GM19035 (cell line): ENCODE results near the gene AKT3.
"Not testable (repeated sequence)": the region's sequence is repeated elsewhere in the genome, so short reads cannot be mapped to it uniquely, and the experiment has no call there.

Source experiments
- ATAC-seq: cut with Tn5 transposase; IDR thresholded peaks from one replicate; pipeline ENCODE4 v1.9.1; 2021; ENCODE audit not compliant: unreplicated experiment

The AKT3 gene

GRCh38 chr1:243786531-243786930, 63.5 kb downstream of the AKT3 start:
- no peak for ATAC-seq

- ATAC-seq = no peak
These were observed 65.5 kb downstream of the AKT3 start for GRCh38 chr1:243784506-243784905.

GRCh38 chr1:243783714-243784113, 66.3 kb downstream of the AKT3 start:
- ATAC-seq = no peak

GRCh38 chr1:243772361-243773050, 77.5 kb downstream of the AKT3 start:
- ATAC-seq = not testable (repeated sequence)

- no peak for ATAC-seq
These were observed 79.2 kb downstream of the AKT3 start for GRCh38 chr1:243770860-243771259.

GRCh38 chr1:243765676-243766075, 84.4 kb downstream of the AKT3 start:
- ATAC-seq = no peak

GRCh38 chr1:243763806-243764205, 86.2 kb downstream of the AKT3 start:
- no peak for ATAC-seq

- no peak for ATAC-seq
These were observed 91.4 kb downstream of the AKT3 start for GRCh38 chr1:243758647-243759046.

GRCh38 chr1:243756529-243756928, 93.5 kb downstream of the AKT3 start:
- ATAC-seq = no peak

- no peak for ATAC-seq
These were observed 95.7 kb downstream of the AKT3 start for GRCh38 chr1:243754348-243754747.

GRCh38 chr1:243751506-243751905, 98.5 kb downstream of the AKT3 start:
- no peak for ATAC-seq

- ATAC-seq = peak; percentile 95
These were observed 101.2 kb downstream of the AKT3 start for GRCh38 chr1:243748706-243749283.

- ATAC-seq = no peak
These were observed 101.8 kb downstream of the AKT3 start for GRCh38 chr1:243748227-243748626.

- no peak for ATAC-seq
These were observed 103.3 kb downstream of the AKT3 start for GRCh38 chr1:243746751-243747150.

GRCh38 chr1:243745356-243745755, 104.7 kb downstream of the AKT3 start:
- ATAC-seq = no peak

GRCh38 chr1:243742819-243743218, 107.2 kb downstream of the AKT3 start:
- no peak for ATAC-seq

- ATAC-seq = no peak
These were observed 109.6 kb downstream of the AKT3 start for GRCh38 chr1:243740255-243740999.

GRCh38 chr1:243739335-243740003, 110.6 kb downstream of the AKT3 start:
- no peak for ATAC-seq

- ATAC-seq = no peak
These were observed 112.0 kb downstream of the AKT3 start for GRCh38 chr1:243738020-243738419.

- peak; percentile 48 for ATAC-seq
These were observed 114.6 kb downstream of the AKT3 start for GRCh38 chr1:243735457-243735856.

- no peak for ATAC-seq
These were observed 115.7 kb downstream of the AKT3 start for GRCh38 chr1:243734308-243734695.
